ENCODE results near the gene TUBB2B.

- no peak for TF ChIP-seq CTCF (conservative IDR thresholded peaks at IDR 0.05; ENCODE audit: low read depth in 2 of 2)
- TF ChIP-seq EZH2 (IDR thresholded peaks at IDR 0.05; ENCODE audit: low read depth, unreplicated experiment): no peak
- no peak for TF ChIP-seq POLR2AphosphoS5 (IDR thresholded peaks at IDR 0.05; ENCODE audit: low read depth)
- no peak for TF ChIP-seq EZH2phosphoT487 (IDR thresholded peaks at IDR 0.05; ENCODE audit: unreplicated experiment)
- TF ChIP-seq STAT1 (IDR thresholded peaks at IDR 0.05; ENCODE audit: unreplicated experiment): no peak
- no peak for TF ChIP-seq JUNB (IDR thresholded peaks at IDR 0.05; ENCODE audit: unreplicated experiment)
- TF ChIP-seq ZNF331 (CRISPR knock-in tag; IDR thresholded peaks at IDR 0.05; ENCODE audit: low read depth): no peak
- TF ChIP-seq CREB1 (CRISPR knock-in tag; IDR thresholded peaks at IDR 0.05; ENCODE audit: low read depth): no peak
- TF ChIP-seq ZNF114 (CRISPR knock-in tag; IDR thresholded peaks at IDR 0.05): no peak
- TF ChIP-seq REST (IDR thresholded peaks at IDR 0.05; ENCODE audit: unreplicated experiment): no peak
- no peak for TF ChIP-seq ETS1 (IDR thresholded peaks at IDR 0.05)
Measured at GRCh38 chr6:3205913-3206312, 21.5 kb downstream of the TUBB2B start.
